HFF-Myc (cell line): ENCODE results near the gene SCAF11.

Experiments used
- DNase-seq: peaks from one replicate; pipeline ENCODE4 v3.0.0-alpha.2; 2011; ENCODE audit warnings: low read depth; ENCODE audit errors: extremely low read depth
- H3K4me3 ChIP-seq: replicated peaks from 2 replicates; pipeline ENCODE4 v1.5.1; 2011; ENCODE audit warnings: low read depth, mild to moderate bottlenecking, control low read depth, low read length
- TF ChIP-seq, protein P1 (sequence below): IDR thresholded peaks from 2 replicates; pipeline ENCODE4 v1.5.1; 2012; ENCODE audit warnings: mild to moderate bottlenecking, low read depth, low read length, control low read depth; ENCODE audit errors: missing control alignments

The SCAF11 gene

DNA sequence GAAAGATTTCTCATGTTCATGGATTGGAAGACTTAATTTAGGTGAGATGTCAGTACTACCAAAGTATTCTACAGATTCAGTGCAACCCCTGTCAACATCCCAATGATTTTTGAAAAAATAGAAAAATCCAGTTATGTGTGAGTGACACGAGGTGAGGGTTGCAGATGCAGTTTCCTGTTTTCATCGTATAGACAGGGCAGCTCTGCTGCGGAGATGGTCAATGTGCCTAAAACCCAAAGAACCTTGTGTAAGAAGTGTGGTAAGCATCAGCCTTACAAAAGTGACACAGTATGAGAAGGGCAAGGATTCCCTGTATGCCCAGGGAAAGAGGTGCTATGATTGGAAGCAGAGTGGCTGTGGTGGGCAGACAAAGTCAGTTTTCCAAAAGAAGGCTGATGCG is 94.4 kb downstream of the SCAF11 start:
- no peak for DNase-seq
- H3K4me3 ChIP-seq = no peak overlapping the region
- TF ChIP-seq, protein P1, sequence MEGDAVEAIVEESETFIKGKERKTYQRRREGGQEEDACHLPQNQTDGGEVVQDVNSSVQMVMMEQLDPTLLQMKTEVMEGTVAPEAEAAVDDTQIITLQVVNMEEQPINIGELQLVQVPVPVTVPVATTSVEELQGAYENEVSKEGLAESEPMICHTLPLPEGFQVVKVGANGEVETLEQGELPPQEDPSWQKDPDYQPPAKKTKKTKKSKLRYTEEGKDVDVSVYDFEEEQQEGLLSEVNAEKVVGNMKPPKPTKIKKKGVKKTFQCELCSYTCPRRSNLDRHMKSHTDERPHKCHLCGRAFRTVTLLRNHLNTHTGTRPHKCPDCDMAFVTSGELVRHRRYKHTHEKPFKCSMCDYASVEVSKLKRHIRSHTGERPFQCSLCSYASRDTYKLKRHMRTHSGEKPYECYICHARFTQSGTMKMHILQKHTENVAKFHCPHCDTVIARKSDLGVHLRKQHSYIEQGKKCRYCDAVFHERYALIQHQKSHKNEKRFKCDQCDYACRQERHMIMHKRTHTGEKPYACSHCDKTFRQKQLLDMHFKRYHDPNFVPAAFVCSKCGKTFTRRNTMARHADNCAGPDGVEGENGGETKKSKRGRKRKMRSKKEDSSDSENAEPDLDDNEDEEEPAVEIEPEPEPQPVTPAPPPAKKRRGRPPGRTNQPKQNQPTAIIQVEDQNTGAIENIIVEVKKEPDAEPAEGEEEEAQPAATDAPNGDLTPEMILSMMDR = no peak

- H3K4me3 ChIP-seq = no peak overlapping the region
- peak; percentile 10 for DNase-seq
- TF ChIP-seq, protein P1 = peak; percentile 23
These were observed 97.1 kb downstream of the SCAF11 start for GRCh38 chr12:45893240-45893639.

- no peak overlapping the region for H3K4me3 ChIP-seq
- DNase-seq = no peak
- TF ChIP-seq, protein P1 = no peak
These were observed 100.1 kb downstream of the SCAF11 start for GRCh38 chr12:45890276-45890675.

DNA sequence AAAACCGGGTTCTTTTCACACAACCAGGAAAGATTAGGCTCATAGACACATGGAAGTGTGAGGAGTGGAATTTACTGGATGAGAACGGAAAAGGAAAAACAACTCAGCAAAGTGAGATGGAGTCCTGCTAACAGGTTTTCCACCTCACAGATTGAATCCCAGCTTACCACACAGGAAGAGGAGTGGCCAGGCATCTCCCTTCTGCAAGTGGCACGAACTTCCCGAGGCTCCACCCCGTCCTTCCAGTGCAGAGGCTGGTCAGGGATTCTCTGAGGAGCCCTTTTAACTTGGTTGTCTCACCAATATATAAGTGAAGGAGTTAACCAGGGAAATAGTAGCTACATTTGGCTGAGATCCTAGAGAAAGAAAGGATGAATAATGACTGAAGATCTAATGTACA is 102.8 kb downstream of the SCAF11 start:
- no peak for DNase-seq
- H3K4me3 ChIP-seq = no peak overlapping the region
- TF ChIP-seq, protein P1 = no peak

GRCh38 chr12:45886685-45887084 is 103.7 kb downstream of the SCAF11 start:
- DNase-seq = no peak
- no peak overlapping the region for H3K4me3 ChIP-seq
- TF ChIP-seq, protein P1 = no peak

DNA sequence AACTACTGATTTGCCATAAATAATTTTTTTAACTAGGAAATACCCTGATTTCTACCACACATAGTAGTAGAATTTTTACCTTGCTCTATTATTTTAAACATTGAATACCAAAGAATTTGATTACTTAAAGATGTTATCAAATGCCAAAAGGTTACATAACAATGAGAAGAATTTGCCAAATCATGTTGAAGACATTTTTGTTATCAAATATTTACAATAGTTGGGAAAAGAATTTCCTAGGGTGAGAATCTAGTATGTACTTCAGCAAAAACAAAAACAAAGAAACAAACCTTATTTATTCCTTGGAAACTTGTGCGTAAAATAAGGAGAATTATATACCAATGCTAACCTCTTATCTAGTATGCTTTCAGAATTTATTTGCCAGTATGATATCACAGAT is 107.2 kb downstream of the SCAF11 start:
- TF ChIP-seq, protein P1 = no peak
- no peak for DNase-seq
- H3K4me3 ChIP-seq = no peak overlapping the region

- H3K4me3 ChIP-seq = no peak overlapping the region
- TF ChIP-seq, protein P1 = no peak
- no peak for DNase-seq
These were observed 109.8 kb downstream of the SCAF11 start for GRCh38 chr12:45880533-45880932.
